ENCODE data around the gene DCLK3.

Gene DCLK3

DNA sequence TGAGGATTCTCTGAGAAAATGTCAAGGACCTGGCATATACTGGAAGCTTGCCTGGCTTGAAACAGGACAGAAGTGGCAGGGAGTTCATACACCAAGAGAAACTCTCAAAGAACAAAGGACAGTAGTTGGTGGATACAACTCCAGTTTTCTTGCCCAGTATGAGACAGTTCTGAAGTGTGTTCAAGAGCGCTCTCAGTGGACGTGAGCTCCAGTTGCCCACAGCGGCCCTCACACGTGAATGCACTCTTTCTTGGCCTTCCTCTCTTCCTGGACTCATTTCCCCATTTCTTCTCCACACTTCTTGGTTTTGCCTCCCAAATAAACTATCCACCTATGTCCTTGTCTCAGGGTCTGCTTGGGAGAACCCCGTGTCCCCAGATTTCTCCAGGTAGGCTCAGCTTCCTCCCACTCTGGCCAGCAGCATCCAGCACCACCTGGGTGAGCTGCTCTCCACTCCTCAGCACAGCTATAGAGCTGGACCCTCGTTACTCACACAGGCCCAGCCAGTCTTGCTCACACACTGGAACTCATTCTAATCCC lies 54.5 kb downstream of the DCLK3 start:
- no peak for DNase-seq (ENCODE audit: low read depth in 1 of 2, low spot score in 1 of 2)

- DNase-seq (ENCODE audit: low read depth in 1 of 2, low spot score in 1 of 2) = no peak
These were observed 55.1 kb downstream of the DCLK3 start for GRCh38 chr3:36709281-36709680.

DNA sequence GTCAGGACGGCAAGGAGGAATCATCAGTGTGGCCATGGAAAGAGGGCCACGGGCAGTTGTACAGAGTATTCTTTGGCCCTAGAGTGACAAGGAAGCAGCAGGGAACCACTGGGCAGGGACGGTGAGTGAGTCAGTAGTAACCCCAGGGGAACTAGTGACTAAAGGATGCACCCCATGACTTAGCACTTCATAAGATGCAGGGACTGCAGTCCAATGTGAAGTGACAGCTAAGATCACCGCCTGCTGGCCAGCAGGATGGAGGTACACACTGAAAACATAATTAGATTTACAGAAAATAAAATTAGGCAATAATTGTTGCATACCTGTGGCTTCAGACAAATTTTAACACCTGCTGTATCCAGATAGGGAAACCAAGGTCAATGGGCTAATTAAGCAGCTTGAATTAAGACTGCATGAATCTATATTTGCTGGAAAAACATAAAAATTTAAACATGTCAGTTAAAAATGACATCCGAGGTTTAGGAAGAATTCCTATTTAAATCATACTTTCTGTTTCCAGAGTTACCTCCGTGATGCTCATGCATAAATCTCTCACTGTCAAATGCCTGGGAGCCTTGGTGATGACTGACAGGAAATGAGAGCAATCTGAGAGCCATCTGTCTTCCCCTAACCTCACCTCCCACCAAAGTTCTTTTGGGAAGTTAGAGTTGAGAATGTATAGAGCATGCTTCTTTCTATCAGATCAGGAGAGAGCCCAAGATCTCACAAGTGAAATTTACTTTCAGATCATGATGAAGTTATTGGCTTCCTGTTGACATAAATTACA lies 56.5 kb downstream of the DCLK3 start:
- no peak for DNase-seq (ENCODE audit: low read depth in 1 of 2, low spot score in 1 of 2)

DNA sequence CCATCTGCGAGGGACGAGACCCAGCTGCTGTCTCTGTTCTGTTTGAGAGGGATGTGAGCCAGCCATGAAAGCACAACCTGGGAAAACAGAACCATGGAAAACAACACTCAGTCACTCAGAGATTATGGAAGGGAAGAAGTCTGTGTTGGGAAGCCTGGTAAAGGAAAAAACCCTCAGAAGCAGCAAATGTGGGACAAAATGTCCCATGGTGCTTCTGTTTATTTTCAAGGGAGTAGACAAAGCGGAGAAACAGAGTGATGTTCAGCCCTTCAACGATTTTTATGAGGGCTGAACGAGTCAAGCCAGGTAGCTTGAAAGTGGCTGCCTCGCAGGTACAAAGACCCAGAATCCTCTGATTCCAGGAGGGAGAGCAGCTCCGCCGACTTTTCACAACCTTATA lies 59.3 kb downstream of the DCLK3 start:
- no peak for DNase-seq (ENCODE audit: low read depth in 1 of 2, low spot score in 1 of 2)

DNA sequence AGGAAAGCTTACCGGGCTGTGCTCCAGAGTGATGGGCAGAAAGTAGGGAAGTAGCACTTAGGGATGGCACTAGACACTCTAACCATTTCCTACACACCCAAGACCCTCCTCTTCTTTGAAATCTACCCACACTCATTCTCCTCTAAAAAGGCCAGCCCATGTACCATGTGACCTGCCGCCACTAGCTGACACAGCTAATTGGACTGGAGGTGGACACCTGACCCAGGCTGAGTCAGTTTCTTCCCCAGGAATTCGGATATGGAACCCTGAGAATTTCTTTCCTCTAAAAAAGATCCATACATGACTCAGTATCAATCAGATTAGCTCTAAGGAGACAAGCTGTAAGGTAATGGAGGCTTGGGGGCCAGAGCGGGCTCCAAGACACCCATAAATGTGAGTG lies 60.1 kb downstream of the DCLK3 start:
- DNase-seq (ENCODE audit: low read depth in 1 of 2, low spot score in 1 of 2) = no peak

GRCh38 chr3:36701249-36701572 lies 63.1 kb downstream of the DCLK3 start:
- no peak for DNase-seq (ENCODE audit: low read depth in 1 of 2, low spot score in 1 of 2)

GRCh38 chr3:36700537-36701248 lies 63.7 kb downstream of the DCLK3 start:
- DNase-seq (ENCODE audit: low read depth in 1 of 2, low spot score in 1 of 2) = no peak

GRCh38 chr3:36698314-36698713 lies 66.0 kb downstream of the DCLK3 start:
- DNase-seq (ENCODE audit: low read depth in 1 of 2, low spot score in 1 of 2) = no peak

GRCh38 chr3:36697229-36698001 lies 66.9 kb downstream of the DCLK3 start:
- DNase-seq (ENCODE audit: low read depth in 1 of 2, low spot score in 1 of 2) = no peak

DNA sequence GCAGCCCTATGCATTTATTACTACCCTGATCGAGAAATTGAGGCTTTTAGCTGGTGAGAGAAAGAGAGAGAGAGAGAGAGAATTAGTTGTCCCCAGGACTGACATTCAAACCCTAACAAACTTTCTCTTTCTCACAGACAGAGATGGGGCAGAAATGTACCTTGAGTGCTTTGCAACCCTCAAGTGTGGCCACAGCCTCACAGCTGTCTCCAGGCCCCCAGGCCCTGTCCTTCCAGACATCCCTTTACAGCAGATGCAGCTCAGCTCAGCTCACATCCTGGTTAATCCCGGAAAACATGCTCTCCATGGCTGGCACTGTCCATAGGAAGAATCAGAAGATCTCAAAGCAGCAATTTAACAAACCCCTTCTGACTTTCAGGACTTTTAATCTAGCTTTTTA lies 67.6 kb downstream of the DCLK3 start:
- no peak for DNase-seq (ENCODE audit: low read depth in 1 of 2, low spot score in 1 of 2)

- DNase-seq (ENCODE audit: low read depth in 1 of 2, low spot score in 1 of 2) = no peak
These were observed 68.6 kb downstream of the DCLK3 start for GRCh38 chr3:36695769-36696137.

DNA sequence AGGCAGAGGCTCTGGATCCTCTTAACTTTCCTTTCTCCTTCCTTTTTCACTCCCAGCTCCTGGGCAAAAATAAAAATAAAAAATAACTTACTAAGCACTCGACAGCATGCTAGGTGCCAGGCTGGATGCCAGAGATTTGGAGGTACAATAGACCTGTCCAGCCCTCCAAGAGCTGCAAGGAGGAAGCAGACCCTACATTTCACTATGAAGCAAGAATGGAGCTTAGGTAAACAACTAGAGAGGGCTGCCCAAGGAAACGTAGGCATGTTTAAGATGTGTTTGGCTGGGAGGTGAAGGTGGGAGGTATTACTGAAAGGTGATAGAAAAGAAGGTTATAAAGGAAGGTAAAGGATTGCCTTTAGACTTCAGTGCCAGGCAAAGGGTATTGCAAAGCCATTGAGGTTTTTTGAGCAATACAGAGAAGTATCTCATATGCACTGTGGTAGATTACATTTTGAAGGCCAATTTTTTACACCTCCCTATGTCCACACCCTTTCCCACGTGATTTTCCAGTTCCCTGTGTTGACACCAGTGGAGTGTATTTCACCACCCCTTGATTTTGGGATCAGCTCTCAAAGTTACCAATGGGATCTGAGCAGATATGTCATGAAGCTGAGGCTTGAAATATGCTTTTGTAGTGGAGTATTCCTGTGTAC lies 69.1 kb downstream of the DCLK3 start:
- DNase-seq (ENCODE audit: low read depth in 1 of 2, low spot score in 1 of 2) = no peak

GRCh38 chr3:36693670-36694069 lies 70.7 kb downstream of the DCLK3 start:
- no peak for DNase-seq (ENCODE audit: low read depth in 1 of 2, low spot score in 1 of 2)

- no peak for DNase-seq (ENCODE audit: low read depth in 1 of 2, low spot score in 1 of 2)
These were observed 74.8 kb downstream of the DCLK3 start for GRCh38 chr3:36689560-36689959.

DNA sequence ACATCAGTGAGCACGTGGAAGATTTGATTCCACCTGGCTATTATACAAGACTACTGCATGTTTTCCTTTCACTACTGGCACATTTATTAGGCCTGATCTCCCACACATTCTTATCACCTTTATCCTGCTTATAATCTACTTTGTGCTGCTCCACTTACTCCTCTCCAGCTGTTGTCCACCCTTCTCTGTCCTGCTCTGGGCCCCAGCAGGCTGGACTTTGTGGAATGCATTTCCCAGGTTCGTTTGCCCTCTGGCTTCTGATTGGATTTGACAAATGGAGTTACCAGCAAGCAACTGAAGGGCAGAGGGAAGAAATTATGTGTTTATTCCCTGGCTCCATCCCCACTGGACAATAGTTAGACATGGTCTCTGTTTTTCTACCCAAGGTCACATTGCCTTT lies 75.5 kb downstream of the DCLK3 start:
- DNase-seq (ENCODE audit: low read depth in 1 of 2, low spot score in 1 of 2) = no peak

GRCh38 chr3:36686516-36686915 lies 77.8 kb downstream of the DCLK3 start:
- DNase-seq (ENCODE audit: low read depth in 1 of 2, low spot score in 1 of 2) = no peak

GRCh38 chr3:36681867-36682266 lies 82.5 kb downstream of the DCLK3 start:
- DNase-seq (ENCODE audit: low read depth in 1 of 2, low spot score in 1 of 2) = no peak

DNA sequence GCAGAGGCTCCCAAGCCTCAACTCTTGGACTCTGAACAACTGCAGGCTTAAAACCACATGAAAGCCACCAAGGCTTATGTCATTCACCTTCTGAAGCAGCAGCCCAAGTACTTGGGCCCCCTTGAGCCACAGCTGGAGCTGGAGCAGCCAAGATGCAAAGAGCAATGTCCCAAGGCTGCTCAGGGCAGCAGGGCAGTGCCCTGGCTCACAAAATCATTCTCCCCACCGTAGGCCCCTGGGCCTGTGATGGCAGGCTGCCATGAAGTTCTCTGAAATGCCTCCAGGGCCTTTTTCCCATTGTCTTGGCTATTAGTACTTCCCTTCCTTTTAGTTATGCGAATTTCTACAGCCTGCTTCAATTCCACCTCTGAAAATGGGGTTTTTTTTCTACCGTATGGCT lies 83.4 kb downstream of the DCLK3 start:
- DNase-seq (ENCODE audit: low read depth in 1 of 2, low spot score in 1 of 2) = no peak

DNA sequence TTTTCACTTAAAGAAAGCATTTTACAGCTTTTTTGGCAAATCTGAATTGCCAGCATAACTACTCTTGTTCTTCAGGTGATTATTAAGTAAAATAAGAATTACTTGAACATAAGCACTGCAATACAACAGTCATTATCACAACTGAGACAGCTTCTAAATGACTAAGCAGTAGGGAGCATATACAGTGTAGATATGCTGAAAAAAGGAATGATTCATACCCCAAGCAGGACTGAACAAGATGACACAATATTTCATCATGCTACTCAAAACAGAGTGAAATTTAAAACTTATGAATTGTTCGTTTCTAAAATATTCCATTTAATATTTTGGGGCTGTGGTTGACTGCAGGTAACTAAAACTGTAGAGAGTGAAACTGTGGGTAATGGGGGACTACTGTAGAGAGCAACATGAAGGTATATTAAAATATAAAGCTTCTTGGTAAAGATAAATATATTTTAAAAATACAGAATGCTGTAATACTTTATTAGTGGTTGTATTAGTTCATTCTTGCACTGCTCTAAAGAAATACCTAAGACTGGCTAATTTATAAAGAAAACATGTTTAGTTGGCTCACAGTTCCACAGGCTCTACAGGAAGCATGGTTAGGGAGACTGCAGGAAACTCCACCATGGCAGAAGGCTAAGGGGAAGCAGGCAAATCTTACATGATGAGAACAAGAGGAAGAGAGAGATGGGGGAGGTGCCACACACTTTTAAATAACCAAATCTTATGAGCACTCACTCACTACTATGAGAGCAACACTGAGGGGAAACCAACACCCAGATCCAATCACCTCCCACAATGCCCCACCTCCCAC lies 84.8 kb downstream of the DCLK3 start:
- no peak for DNase-seq (ENCODE audit: low read depth in 1 of 2, low spot score in 1 of 2)

DNA sequence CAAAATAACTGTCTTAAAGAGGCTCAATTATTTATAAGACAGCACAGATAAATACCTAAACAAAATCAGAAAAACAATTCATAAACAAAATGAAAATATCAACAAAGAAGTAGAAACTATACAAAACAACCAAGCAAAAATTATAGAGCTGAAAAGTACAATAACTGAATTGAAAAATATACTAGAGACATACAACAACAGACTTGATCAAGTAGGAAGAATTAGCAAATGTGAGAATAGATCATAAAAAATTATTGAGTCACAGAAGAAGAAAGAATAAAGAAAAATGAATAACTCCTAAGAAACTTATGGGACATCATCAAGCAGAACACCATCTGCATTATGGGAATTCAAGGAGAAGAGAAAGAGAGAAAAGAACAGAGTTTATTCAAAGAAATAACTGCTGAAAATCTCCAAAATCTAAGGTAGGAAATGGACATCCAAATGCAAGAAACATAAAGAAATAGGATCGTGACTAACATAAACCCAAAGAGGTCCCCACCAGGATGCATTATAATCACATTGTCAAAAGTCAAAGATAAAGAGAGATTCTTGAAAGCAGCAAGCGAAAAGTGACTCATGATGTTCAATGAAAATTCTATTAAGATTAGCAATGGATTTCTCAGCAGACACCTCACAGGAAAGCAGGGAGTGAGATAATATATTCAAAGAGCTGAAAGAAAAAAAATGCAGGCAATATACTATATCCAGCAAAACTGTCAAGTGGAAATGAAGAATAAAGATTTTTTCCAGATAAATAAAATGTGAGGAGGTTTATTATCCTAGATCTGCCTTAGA lies 85.9 kb downstream of the DCLK3 start:
- DNase-seq (ENCODE audit: low read depth in 1 of 2, low spot score in 1 of 2) = no peak

Measured in stimulated activated CD4-positive, alpha-beta T cell treated with anti-CD3 and anti-CD28 coated beads, Interleukin-15, amount 100 ng/mL, for 1 hour (primary cell).